GM18867 (cell line): ENCODE measurements around the gene NAA80.
"Not testable (repeated sequence)": the region's sequence is repeated elsewhere in the genome, so short reads cannot be mapped to it uniquely, and the experiment has no call there.

Experiments used
- ATAC-seq: cut with Tn5 transposase; IDR thresholded peaks from one replicate; pipeline ENCODE4 v1.9.1; 2021; ENCODE audit warnings: mild to moderate bottlenecking, moderate library complexity; ENCODE audit not compliant: unreplicated experiment

NAA80 gene

DNA sequence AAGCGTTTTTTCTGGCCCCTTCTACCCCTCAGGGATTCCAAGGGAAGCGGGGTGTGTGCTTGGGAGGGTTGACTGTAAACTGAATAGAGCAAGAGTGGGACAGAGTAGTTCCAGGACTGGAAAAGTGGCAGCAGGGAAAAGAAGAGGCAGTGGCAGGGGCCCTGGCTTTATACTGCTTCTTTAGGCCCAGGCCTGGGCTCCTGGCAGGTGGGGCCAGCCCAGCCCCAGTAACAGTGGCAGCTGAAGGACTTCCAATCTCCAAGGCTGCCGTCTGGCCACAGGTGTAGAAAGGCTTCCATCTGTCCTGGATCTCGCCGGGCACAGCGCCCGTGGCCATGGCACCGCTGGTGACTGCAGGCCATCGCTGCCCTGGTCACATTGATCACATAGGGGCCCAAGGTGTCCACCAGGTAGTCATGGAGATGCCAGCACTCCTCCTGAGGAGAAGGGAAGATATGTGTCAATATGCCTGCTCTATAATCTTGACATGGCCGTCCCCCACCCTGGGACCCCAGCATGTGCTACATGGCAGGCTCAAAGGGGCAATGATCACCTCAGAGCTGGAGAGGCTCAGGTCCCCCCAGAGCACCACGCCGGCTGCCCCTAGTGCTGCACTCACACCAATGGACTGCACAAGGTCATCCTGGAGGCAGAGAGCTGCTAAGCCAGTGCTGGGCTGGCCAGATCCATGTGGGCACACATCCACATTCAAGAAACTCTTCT, 6.0 kb downstream of the NAA80 start:
- ATAC-seq, result no peak

DNA sequence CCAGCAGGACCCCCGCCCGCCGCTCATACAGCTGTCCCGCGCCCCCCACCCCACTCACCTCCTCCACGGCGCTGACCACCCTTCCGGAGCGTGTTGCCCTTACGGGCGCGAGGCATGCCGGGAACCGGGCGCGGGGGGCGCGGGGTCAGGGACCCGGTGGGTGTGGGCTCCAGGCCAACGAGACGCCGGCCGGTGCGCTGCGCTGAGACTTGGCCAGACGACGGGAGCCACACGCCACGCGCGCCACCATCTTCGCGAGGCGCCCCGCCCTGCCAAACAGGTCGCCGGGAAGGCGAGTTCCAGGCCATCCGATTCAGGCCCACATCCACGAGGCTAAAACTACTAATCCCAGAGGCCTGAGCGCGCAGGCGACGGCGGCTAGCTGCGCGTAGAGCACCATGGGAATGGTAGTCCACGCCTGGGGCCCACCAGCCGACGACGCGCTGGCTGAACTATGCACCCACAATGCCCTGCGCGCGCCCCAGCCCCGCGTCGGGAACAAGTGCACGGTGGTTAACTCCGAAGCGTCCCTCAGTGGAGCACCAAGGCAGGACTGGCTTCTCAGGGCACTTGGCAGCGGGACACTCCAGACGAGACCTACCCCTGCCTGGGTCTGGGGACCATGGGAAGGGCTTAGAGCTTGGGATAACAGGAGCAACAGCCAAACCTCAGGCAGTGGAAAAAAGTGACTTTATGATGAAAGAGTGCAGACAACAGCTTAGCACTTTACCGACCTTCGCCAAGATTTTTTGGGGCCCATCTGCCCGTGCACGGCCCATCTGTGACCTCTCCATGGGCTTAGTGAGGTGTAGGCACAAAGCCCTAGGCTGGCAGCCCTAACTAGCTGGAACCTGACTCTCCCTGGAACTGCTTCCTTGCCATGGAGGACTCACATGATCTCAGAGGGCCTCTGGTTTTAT, 6.8 kb downstream of the NAA80 start, which contains the start of gene IFRD2:
Gene IFRD2, minus strand, starts transcription at position 271 of the 920 bp plus-strand sequence. Its CDS starts 155 bp downstream, at position 116.
- ATAC-seq, result peak; percentile 91

DNA sequence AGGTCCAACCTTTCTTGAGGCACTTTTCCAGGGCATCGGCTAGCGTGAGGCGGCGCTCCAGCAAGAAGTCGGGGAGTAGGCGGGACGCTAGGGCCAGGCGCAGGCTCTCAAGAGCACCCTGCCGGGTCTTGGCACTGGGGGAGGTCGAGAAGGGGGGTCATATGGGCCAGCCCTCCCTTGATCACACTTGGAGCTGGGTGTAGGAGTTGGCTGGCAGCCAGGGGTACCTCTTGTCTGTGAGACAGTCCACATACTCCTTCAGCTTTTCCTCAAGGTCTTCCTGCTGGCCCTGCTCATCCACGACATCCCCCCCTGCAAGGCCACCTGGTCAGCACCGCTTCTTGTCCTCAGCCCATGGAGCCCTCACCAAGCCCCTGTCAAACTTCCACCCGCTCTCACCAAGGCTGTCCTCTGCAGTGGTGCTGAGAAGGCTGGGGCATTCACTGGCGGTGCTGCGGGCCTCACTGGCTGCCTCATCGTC, 9.0 kb downstream of the NAA80 start:
- no peak for ATAC-seq

DNA sequence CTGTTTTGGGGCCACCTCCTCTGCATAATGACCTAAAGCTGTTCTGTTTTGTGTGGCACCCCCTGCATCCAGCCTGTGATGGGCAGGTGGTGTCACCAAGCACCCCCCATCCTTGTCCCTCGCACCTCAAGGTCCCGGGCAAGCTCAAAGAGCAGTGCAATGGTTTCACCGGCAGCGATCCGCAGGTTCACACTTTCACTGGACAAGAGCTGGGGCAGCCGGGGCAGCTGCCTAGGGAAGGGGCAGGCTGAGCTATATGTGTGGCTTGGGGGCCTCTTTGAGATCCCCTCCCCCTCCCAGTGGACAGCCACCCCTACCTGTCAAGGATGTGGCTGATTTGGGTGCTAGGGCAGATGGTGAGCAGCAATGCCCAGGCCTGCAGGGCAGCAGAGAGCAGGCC, 10.1 kb downstream of the NAA80 start:
- no peak for ATAC-seq

DNA sequence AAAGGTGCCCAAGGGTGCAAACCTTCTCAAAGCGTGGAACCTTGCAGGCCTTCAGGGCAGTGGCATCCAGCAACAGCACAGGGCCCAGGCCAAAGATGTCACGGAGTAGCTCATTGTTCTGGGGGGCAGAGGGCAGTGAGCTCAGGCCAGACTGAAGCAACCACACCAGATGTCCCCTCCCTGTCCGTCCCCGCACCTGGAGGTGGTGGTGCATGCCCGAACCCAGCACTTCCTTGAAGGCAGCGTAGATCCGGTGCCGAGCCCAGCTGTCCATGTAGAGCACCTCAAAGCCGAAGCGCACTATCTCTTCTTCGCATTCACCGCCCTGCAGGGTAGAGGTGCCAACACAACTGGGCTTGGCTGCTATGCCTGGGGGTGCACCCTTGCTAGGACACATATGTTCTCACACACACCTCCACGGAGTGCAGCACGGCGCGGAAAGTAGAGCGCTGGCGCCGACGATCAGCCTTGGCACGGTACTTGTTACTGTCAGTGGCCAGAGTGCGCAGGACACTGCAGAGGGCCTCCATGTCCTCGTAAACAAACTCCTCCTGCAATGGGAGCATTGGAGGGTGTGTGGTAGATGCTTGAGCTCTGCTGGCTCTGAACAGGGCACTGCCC, 10.7 kb downstream of the NAA80 start:
- no peak for ATAC-seq

DNA sequence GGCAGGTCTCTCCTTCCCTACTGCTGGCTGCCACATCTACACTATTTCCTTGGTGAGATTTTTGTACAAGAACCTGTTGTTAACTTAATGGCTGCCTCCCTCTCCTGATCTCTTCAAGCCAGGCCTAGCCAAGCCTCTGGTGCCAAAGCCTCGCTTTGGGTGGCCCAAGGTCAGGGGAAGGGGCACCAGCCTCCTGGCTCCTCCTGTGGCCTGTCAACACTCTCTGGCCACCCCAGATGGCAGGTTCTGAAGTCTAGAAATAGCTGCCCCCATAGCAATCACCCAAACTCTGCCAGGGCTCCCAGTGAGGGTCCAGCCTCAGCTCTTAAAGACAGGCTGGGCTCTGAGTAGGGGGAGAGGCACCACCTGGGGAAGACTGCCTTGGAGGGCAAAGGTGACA, 11.9 kb downstream of the NAA80 start:
- ATAC-seq, result no peak

DNA sequence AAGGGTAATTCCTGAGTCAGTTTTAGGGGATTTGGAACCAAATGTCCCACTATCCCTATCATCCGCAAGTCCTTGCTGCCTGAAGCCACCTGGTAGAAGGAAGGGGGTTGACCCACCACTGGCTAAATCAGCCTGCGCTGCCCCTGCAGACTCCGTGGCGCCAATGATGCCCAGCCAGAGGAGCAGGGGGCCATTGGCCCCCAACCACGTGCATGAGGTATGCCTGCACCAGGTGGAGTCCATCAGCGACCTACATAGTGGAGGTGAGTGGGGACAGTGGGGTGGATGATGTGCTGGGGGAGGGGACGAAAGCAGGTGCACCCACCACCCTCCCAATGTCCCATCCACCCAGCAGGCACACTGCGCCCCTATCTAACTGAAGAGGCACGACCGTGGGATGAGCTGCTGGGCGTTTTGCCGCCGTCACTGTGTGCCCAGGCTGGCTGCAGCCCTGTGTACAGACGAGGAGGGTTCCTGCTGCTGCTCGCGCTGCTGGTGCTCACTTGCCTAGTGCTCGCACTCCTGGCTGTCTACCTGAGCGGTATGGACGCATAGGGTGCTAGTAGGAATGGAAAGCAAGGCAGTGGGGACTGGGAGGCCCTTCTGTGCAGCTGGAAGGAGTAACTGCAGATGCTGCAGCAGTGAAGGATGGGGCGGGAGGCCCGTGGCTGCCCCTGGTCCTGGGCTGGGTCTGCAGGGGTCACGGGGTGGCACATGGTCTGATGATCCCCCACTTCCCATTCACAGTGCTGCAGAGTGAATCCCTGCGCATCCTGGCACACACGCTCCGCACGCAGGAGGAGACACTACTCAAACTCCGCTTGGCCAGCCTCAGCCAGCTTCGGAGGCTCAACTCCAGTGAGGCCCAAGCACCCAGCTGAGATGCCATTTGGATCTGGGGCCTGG, 12.6 kb downstream of the NAA80 start:
- no peak for ATAC-seq

DNA sequence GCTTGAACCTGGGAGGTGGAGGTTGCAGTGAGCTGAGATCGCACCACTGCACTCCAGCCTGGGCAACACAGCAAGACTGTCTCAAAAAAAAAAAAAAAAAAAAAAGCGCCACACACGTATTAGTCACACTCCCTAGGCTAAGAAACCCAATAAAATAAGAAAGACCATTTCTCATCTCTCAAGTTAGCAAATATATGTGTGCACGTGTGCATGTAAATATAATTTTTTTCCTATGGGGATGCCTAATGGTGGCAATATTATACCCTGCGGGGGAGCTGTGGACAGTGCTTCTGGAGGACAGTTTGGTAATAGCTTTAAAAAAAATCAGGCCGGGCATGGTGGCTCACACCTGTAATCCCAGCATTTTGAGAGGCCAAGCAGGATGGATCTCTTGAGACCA, 15.1 kb downstream of the NAA80 start:
- ATAC-seq, result not testable (repeated sequence)

DNA sequence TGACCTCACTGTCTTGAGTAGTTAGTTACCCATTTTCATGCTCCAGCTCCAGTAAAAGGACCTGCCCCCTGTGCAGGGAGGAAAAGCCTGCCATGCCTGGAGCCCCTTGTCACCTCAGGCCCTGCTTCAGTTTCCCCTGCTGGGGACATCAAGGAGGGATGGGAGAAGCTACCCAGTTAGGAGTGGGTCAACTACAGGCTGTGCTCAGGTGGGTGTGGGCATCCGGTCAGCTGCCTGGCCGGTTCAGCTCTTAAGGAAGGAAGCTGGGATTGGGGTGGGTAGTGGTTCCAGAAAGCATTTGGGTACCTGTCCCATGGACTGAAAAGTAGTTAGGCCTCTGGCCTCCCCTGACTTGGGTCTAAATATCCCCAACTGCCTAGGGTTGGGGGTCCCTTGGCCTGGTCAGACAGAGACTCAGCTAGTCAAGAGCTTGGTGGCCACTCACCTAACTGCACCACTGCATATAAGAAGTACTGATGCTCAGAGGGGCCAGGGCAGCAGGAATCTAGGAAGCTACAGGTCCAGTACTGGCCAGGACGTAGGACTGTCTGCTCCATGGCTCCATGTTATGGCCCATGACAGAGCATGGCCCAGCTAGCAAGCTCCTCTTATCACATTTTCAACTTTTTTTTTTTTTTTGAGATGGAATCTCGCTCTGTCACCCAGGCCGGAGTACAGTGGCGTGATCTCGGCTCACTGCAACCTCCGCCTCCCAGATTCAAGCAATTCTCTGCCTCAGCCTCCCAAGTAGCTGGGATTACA, 19.8 kb downstream of the NAA80 start:
- no peak for ATAC-seq

DNA sequence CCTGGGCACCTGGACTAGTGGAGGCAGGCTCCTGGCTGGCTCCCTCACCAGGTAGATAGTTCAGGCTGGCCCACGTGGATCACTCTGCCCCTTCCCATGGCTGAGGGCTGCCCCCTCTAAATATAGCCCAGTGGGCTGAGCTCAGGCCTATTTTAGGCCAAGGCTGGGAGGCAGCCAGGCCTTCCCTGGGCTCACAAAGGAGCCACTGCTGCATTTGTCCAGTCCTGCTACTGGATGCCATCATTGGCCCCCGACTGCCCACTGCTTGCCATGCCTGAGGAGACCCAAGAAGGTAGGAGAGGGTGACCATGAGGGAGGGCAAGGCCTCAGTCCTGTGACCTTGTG, 20.4 kb downstream of the NAA80 start, which contains the start of gene LSMEM2:
Gene LSMEM2, plus strand, starts transcription at position 208 of the 345 bp plus-strand sequence. Its CDS starts 27 bp downstream, at position 235.
- ATAC-seq, result no peak

DNA sequence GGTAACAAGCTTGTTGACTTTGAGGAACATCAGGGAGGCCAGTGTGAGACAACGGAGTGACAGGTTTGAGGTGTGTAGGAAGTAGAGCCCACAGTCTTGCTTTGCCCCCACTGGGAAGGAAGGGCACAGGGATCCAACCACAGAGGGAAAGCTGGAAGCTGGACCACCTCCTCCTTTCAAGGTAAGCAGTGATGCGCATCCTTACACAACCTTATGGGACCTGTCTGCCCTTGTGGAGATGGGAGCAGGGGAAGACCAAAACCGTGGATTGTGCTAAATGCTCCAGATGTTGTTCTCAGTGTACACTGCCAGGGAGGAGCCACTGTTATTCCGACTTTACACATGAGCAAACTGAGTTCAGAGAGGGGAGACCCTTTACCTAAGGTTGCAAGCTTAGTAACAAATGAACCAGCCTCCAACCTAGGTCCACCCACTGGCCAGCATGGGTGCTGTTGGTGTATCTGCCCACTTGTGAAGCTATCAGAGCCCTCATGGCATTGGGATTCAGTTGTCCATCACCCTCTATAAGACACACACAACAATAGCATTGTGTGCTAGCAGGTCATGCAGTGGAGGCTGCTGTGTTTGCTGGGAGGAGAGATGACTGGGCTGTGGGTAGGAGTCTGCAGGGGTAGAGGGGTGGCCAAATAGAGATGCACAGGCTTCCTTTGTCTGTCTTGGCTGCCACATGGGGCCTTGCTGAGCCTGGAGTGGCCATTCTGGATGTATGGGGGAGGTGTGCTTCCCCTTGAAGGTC, 20.9 kb downstream of the NAA80 start:
- ATAC-seq, result no peak

DNA sequence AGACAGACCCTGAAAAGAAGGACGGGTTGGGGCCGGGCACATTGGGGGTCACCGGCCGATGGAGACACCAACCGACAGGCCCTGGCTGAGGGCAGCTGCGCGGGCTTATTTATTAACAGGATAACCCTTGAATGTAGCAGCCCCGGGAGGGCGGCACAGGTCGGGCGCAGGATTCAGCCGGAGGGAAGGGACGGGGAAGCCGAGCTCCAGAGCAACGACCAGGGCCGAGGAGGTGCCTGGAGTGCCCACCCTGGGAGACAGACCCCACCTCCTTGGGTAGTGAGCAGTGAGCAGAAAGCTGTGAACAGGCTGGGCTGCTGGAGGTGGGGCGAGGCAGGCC, 22.5 kb downstream of the NAA80 start:
- ATAC-seq, result no peak

DNA sequence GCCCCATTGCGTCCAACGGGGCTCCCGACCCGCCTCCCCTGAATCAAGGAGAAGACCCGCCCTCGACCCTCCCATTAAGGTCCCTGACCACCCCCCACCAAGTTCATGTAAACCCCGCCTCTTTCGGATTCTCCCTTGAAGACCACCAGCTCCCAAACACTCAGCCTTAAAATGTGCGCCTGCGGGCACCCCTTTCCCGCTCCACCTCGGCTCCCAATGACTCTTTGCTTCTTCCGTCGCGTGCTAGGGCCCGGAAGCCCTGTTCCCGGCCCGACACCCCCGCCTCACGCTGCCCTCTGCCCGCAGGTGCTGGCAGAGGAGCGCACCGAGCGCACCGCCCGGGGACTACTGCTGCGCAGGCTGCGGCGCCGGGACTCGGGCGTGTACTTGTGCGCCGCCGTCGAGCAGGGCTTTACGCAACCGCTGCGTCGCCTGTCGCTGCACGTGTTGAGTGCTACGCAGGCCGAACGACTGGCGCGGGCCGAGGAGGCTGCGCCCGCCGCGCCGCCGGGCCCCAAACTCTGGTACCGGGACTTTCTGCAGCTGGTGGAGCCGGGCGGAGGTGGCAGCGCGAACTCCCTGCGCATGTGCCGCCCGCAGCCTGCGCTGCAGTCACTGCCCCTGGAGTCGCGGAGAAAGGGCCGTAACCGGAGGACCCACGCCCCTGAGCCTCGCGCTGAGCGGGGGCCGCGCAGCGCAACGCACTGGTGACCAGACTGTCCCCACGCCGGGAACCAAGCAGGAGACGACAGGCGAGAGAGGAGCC, 23.0 kb downstream of the NAA80 start:
- no peak for ATAC-seq

DNA sequence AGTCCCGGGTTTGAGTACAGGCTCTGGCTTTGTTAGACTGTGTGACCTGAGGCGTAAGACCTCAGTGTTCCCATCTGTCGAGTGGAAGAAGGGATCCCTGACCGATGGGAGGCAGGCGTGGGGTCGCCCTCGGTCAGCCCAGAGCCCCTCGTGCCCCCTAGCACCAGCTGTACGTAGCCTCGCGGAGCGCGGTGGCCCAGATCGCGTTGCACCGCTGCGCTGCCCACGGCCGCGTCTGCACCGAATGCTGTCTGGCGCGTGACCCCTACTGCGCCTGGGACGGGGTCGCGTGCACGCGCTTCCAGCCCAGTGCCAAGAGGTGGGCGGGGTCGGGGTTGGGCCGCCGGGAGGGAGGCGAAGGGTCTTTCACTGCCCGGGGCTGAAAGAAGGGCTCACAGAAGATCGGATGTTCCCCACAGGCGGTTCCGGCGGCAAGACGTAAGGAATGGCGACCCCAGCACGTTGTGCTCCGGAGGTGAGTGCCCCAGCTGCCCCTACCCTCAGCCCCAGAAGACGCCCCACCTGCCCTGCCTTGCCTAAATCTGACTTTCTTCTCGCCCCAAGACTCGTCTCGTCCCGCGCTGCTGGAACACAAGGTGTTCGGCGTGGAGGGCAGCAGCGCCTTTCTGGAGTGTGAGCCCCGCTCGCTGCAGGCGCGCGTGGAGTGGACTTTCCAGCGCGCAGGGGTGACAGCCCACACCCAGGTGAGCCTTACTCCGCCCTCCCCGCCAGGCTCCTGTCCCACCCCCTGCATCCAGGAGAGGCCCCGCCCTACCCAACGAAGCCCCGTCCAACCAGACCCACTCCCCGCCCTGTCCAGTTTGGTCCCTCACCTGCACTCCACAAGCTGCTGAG, 23.8 kb downstream of the NAA80 start:
- no peak for ATAC-seq

DNA sequence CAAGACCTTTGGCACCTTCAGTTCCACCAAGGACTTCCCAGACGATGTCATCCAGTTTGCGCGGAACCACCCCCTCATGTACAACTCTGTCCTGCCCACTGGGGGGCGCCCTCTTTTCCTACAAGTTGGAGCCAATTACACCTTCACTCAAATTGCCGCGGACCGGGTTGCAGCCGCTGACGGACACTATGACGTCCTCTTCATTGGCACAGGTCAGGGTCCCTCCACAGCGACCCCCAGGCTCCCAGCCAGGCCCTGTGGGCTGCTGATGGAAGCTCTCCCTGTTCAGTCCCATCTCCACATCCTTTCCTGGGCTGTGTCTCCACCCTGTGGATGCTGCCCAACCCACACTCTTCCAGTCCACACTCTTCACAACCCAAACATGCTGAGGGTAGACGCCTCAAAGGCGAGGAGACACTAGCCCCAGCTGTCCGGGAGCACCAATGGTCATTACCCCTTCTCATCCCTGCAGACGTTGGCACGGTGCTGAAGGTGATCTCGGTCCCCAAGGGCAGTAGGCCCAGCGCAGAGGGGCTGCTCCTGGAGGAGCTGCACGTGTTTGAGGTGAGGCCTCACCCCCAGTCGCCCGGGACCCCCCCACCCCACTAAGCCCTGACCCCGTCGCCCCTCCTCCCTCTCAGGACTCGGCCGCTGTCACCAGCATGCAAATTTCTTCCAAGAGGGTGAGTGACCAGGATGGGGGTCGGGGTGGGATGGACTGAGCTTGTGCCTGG, 24.7 kb downstream of the NAA80 start:
- ATAC-seq, result no peak

DNA sequence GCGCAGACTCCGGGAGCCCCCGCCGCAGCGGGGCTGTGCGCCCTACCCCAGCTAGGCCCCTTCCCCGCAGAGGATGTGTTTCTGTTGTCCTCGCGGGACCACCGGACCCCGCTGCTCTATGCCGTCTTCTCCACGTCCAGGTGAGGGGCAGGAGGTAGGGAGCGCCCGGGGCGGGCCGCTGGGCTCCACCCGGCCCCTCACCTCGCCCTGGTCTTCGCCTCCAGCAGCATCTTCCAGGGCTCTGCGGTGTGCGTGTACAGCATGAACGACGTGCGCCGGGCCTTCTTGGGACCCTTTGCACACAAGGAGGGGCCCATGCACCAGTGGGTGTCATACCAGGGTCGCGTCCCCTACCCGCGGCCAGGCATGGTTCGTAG, 25.5 kb downstream of the NAA80 start:
- no peak for ATAC-seq
